ENCODE measurements around the gene VPS37C.
A peak's percentile ranks its signal among the peaks of the same experiment; 100 is the strongest.
"Not testable (repeated sequence)": the region's sequence is repeated elsewhere in the genome, so short reads cannot be mapped to it uniquely, and the experiment has no call there.

VPS37C gene

DNA sequence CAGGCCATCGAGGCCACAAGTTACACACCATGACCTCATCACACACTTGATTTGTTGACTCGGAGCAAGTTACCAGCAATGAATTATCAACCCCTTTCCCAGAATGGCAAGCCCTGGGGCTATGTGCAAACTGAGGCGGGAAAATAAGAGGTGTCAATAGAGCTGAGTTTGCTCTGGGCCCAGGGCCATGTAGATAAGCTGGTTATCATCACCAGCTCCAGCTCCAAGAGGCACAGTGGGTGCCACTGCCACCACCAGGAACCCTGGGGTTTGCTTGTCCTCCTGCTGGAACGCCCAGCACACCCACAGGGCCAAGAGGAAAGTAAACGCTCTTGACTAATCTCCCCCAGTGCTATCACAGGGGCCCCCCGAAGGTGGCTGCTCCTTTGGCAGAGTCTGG is 13.0 kb upstream of the VPS37C start:
- DNase-seq, result no peak

- no peak for DNase-seq
Observed at GRCh38 chr11:61173456-61173855, 12.2 kb upstream of the VPS37C start.

GRCh38 chr11:61172888-61173287 is 11.7 kb upstream of the VPS37C start:
- DNase-seq, result no peak

DNA sequence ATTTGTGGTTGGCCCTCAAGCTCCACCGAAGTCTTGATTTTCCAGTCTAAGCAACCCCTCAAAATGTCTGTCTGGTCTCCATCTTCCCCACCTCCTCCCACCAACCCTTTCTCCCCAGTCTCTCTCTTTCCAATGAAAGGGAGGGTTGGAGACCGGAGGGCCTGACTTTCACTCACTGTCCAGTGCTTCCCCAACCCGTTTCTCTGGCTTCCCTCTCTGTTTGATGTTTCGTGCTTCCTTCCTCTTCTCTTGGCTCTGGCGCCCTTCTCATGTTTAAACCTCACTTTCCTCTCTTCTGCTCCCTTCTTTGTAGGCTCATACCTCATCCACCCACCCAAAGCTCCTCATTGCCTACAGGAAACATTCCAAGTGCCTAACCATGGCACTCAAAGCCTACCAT is 11.1 kb upstream of the VPS37C start:
- no peak for DNase-seq

DNA sequence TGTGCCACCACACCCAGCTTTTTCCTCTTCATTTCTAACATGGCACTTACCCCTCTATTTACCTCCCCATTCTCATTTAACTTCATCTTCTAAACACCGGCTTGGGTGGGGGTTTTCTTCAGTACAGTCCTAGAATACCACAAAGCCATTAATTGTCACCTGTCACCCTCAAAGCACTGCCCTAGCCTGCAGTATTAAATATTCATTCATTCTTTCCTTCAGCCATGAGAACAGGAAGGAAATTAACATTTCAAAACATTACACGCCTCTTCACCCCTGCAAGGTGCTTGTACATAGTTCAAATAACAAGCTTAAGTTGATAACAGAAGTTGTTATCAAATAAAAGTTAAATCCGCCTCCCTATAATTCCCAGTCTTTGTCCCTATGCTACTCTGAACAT is 10.7 kb upstream of the VPS37C start:
- no peak for DNase-seq

DNA sequence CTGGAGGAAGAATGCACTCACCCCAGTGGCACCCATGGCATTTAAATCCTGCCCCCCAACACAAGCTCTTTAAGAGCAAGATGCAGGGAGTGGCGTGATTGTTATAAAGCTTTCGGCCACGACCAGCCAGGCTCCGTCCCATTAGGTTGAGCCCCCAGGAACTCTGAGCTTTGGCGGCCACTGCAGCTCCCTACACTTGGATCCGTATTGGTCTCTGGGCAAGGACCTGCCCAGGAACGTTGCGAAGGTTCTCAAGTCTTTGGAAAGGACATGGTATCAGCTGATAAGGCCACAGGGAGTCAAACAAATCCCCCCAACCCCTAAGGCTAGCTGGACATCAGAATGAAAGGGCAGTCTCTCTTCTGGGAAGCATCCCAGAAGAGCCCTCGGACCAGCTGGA is 9.3 kb upstream of the VPS37C start:
- no peak for DNase-seq

DNA sequence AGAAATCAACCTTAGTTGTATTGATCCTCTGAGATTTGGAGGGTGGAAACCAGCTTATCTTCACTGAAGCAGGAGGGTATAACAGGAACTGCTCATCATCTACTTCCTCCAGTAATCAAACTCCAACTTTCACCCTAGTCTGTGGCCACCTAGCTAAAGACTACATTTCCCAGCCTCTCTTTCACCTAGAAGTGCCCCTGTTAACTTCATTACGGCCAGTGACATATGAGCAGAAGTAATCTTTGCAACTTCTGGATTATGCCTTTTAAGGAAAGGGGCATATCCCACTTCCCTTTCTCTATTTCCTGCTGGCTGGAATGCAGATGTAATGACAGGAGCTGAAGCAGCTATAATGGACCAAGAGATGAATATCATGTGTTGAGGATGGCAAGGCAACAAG is 7.6 kb upstream of the VPS37C start:
- no peak for DNase-seq

GRCh38 chr11:61168042-61168688 is 6.9 kb upstream of the VPS37C start:
- no peak for DNase-seq

DNA sequence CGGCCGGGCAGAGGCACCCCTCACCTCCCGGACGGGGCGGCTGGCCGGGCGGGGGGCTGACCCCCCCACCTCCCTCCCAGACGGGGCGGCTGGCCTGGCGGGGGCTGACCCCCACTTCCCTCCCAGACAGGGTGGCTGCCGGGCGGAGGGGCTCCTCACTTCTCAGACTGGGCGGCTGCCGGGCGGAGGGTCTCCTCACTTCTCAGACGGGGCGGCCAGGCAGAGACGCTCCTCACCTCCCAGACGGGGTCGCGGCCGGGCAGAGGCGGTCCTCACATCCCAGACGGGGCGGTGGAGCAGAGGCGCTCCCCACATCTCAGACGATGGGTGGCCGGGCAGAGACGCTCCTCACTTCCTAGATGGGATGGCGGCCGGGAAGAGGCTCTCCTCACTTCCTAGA is 5.1 kb upstream of the VPS37C start:
- DNase-seq, result not testable (repeated sequence)

DNA sequence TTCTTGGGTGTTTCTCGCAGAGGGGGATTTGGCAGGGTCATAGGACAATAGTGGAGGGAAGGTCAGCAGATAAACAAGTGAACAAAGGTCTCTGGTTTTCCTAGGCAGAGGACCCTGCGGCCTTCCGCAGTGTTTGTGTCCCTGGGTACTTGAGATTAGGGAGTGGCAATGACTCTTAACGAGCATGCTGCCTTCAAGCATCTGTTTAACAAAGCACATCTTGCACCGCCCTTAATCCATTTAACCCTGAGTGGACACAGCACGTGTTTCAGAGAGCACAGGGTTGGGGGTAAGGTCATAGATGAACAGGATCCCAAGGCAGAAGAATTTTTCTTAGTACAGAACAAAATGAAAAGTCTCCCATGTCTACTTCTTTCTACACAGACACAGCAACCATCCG is 4.6 kb upstream of the VPS37C start:
- DNase-seq, result not testable (repeated sequence)

DNA sequence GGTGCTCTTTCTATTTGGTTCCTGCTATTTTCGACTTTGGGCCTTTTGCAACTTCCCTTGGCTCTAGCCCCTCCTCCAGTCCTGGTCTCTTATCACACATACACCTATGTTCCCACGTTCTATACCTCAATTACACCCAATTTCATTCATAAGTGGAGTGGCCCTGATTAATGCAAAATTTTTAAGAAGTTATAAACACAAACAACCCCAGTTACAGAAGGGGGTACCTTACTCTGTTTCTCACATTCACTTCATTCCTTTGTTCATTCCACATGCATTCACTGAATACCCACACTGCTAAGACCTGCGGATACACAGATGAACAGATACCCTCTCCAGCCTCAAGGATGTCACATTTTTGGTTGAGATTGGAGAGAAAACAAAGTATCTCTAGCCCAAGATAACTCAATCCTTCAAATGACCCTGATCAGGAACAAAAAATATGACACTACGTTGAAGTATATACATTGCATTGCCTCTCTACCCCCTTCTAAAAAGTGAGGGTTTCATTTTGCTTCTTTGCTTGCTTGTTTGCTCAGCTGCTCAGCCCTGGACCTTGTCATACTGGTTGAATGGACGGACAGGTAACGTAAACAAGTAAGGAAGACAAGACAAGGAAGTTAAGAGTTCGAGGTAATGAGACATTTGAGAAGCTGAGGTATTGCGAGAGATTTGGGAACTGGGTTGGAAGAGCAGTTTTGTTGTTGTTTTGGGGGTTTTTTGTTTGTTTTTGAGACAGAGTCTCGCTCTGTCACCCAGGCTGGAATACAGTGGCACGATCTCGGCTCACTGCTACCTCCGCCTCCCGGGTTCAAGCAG is 3.6 kb upstream of the VPS37C start:
- peak; percentile 66 for DNase-seq

DNA sequence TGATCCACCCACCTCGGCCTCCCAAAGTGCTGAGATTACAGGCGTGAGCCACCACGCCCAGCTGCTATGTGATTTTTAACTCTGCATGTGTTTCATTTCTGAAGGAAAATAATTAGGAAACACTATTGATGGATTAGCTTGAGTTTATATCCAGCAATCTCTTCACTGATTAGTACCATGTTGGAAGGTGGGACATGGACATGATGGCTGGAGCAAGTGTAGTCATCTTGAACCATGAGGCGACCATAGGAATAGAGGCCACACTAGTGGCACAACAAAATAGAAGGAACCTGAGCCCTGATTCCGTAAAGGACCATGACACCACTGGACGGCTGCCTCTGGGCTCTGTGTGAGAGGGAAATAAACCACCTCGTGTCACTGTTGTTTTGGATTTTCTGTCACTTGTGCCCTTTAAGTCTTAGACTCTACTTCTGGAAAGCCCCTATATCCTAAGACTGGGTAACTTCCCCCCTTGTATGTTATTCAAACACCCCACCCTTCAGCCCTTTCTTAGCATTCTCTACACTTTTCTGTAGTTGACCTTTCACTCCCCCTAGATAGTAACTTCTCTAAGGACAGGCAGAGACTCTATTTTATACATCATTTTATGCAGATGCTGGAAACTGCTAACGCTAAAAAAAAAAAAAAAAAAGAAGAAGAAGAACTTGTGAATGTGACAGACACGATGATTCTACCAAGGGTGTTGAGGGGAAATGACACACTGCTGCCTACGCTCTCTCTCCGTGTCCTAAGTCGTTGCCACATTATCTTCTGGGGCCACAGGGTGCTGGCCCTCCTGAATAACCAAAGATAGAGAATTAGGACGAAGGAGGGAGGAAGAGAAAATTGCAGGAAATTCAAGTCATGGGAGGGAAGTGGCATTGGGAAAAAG is 2.7 kb upstream of the VPS37C start:
- DNase-seq, result no peak

- DNase-seq, result no peak
Observed at GRCh38 chr11:61163021-61163420, 1.8 kb upstream of the VPS37C start.

DNA sequence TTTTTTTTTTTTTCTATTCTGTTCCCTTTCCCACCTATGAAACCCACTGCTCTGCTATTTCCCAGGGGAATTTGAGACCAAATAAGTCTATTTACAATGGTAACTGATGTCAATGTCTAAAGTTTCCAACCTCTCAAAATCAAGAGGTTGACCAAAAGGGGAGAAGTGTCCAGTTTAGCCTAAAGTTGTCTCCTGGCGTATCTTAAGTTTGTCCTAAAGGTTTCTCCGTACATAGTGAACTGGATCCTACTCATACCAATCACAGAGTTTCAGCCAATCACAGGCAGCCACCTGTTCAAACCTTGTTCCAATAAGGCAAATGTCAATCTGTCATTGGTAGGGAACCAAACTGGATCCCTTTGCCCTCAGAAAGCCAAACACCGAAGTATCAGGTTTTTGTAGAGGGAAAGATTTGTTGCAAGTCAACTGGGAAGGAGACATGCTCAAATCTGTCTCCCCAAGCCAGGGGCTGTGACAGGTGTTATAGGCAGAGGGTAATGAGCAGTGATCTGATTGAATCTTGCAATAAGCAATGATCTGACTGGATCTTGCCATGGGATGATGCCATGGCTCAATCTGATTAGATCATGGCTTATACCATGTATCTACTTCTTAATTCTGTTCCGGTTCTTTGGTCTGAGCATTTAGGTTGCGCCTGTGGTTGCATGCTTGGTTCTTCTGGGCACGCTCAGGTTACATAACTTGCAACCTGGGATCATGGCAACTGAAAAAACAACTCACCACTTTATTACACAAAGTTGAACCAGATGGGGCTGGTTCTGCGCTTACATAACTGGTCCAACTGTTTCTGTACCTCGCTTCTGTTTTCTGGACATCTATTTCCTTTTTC is 1.1 kb upstream of the VPS37C start:
- no peak for DNase-seq

GRCh38 chr11:61160487-61161189 is 588 bp downstream of the VPS37C start:
- no peak for DNase-seq

DNA sequence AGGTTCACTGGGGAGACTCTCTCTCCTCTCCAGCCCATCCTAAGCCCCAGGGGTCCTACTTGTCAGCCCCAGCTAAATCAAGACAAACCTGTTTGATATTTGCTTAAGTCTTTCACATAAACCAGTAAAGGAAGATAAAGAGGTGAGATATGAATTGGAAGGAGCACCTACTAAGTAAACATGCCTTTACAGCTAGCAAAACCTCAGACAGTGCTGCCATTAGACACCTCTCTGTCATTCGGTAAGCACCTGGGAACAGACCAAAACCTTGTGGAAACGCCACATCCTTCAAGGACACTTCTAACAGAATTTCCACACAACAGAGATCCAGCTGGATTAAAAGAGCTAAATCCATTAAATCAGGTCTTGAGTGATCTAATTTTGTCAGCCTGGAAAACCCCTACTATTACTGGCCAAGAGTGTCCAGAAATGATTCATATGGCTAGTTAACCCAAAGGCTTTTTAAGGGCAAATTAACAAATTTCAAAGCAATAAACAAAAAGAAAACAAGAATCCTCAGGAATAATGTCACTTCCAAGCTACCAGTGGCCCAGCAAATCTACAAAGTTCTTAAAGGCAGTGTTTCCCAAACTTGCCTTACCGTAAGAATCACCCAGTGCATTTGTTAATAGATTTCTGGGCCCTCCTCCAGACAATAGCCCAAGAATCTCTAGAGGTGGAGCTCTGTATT is 2.4 kb downstream of the VPS37C start:
- no peak for DNase-seq

GRCh38 chr11:61157743-61158142 is 3.5 kb downstream of the VPS37C start:
- no peak for DNase-seq

GRCh38 chr11:61155741-61156140 is 5.5 kb downstream of the VPS37C start:
- no peak for DNase-seq

- DNase-seq, result no peak
Observed at GRCh38 chr11:61155312-61155711, 5.9 kb downstream of the VPS37C start.

- no peak for DNase-seq
Observed at GRCh38 chr11:61154528-61154927, 6.7 kb downstream of the VPS37C start.

- DNase-seq, result no peak
Observed at GRCh38 chr11:61153593-61154095, 7.6 kb downstream of the VPS37C start.

Measured in NCI-H1092 treated with DMSO at 0.1 percent for 48 hours (cell line).